GM12801 (cell line): Measurements from ENCODE around the gene USP20.

Source experiments
- TF ChIP-seq, protein P1 (sequence below): IDR thresholded peaks from one replicate; pipeline ENCODE4 v1.5.1; 2011; ENCODE audit warnings: control low read depth; ENCODE audit not compliant: insufficient read length; ENCODE audit errors: extremely low read depth

USP20 gene

DNA sequence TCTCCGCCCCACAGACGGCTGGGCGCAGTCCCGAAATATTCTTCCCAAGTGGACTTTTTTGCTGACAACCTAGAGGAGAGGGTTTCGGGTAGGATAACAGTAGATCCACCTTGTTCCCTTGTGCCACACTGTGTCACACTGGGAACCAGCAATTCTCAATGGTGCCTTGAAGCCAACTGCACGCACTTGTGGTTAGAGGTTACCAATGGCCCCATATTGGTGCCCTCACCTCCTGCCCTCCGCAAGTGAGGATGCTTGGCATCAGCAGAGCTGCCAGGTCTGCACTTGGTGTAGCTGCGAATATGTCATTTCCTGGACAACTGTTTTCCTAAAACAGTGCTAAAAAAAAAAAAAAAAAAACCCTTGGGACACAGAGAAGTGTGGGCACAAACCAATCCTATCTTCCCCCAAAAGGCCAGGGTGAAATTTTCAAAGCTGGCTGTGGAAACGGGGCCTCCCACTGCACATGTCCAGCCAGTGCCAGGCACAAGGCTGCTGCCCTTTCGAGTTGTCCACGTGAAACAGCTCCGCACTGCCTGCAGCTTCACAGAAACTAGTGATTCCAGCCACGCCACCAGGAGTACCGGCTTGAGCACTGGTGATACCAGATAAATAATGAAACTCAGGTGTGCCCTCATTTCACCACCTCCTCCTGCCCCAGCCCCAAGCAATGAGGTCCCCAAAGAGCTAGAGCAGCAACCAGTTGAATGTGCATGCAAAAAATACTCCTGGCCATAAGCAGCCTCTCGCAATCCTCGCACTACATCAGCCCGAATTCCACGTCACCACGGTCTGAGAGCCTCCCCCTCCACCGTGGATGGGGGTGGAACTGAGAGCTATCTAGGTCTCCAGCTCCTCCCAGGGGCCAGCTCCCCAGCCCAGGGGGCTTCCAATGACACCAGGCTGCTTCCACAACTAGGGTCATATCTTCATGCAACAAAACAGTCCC is 51.2 kb downstream of the USP20 start:
- TF ChIP-seq, protein P1, sequence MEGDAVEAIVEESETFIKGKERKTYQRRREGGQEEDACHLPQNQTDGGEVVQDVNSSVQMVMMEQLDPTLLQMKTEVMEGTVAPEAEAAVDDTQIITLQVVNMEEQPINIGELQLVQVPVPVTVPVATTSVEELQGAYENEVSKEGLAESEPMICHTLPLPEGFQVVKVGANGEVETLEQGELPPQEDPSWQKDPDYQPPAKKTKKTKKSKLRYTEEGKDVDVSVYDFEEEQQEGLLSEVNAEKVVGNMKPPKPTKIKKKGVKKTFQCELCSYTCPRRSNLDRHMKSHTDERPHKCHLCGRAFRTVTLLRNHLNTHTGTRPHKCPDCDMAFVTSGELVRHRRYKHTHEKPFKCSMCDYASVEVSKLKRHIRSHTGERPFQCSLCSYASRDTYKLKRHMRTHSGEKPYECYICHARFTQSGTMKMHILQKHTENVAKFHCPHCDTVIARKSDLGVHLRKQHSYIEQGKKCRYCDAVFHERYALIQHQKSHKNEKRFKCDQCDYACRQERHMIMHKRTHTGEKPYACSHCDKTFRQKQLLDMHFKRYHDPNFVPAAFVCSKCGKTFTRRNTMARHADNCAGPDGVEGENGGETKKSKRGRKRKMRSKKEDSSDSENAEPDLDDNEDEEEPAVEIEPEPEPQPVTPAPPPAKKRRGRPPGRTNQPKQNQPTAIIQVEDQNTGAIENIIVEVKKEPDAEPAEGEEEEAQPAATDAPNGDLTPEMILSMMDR: no peak

DNA sequence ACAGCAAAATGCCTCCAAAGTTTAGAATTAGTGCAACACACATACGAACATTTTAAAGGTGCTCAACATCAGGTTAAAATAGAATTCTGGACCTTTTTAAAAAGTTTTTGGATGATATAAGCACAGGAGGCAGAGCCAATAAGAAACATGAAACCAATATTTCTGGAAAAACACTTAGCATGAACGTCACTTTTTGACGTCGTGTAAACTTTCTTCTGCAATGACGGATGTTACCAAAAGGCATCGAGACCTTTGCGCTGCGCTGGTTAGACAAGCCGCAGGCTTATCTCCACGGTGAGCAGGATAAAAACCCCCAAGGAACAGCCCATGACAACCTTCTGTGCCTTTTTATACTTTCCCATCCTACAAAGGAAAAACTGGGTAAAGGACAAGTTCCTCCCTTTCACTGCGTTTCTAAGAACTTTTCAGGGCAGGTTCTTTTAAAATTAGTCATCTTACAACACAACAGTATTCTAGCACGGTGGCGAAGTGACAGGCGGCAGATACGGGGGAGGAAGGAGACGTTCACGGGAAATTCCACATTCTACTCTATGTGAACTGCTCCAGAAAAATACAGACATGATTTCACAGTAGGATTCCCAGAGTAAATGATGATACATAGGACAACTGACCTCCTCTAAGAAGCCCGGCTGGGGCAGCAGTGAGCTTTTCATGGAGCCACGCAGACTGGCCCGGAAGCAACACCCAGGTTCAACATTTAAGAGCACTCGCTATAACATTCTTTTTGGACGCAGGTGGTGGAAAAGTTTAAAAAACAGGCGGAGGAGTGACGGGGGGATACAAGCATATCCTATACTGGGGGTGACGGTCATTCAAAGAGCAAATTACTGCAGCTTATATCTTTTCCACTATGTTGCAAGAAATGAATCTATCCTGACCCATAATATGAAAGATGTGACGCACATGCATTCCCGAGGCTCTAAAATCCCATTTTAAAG is 52.4 kb downstream of the USP20 start:
- TF ChIP-seq, protein P1: no peak

DNA sequence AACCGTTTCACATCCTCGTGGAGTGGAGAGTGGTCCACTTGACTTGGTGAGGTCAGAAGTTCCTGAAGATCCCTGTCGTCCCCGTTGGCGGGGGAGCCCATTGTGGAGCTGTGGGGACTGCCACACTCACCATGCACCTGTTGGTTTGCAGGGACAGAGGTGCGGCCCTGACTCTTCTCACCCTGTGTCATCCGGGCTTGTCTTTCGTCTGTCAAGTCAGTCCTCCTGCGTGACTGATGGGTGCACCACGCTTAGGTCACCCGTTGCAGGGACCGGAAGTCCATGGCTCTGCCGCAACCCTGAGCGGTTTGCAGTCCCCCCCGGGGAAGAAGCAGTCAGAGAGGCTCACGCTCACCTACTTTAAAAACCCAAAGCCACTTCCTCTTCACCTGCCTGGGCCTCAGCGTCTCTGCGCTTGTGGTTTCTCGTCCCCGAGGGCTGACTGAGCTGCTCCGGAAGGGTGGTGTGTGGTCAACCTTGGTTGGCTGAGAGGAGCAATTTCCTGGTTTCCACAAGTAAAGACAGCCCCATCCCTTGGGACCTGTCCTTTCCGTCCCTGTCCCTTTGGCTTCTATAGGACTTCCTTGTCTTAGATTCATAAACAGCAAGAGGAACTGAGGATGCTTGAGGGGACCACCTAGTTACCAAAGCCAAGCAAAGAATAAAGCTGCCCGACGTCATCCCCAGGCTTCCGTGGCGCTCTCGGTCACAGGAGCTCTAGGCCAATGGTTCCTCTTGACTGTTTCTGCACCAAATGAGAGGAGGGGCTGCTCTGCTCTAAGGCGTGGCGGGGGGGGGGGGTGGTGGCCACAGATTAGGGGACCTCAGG is 53.2 kb downstream of the USP20 start:
- TF ChIP-seq, protein P1: no peak

DNA sequence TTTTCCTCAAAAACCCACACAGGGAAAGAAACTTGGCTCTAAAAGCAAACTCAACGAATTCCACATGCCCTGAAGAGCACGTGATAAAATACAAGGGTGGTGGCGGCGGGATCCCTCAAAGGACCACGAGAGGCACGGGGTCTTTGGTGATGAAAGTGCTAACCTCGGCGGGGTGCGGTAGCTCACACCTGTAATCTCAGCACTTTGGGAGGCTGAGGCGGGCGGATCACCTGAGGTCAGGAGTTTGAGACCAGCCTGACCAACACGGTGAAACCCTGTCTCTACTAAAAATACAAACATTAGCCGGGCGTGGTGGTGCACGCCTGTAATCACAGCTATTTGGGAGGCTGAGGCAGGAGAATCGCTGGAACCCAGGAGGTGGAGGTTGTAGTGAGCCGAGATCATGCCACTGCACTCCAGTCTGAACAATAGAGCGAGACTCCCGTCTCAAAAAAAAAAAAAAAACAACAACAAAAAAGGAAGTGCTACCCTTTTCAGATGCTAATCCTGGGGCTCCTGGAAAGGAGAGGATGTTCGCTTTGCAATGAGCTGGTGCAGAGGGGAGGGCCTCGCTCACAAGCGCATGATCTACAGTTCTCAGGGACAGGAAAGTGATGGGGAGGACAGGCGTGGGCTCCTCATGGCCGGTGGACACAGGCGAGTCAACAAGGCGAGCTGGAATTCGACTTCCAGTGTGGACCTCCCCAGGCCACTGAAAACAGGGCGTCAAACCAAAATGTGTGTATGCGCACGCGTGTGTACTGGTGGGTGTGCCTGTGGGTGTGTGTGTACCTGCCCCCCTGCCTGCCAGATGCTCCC is 54.1 kb downstream of the USP20 start:
- TF ChIP-seq, protein P1: no peak

DNA sequence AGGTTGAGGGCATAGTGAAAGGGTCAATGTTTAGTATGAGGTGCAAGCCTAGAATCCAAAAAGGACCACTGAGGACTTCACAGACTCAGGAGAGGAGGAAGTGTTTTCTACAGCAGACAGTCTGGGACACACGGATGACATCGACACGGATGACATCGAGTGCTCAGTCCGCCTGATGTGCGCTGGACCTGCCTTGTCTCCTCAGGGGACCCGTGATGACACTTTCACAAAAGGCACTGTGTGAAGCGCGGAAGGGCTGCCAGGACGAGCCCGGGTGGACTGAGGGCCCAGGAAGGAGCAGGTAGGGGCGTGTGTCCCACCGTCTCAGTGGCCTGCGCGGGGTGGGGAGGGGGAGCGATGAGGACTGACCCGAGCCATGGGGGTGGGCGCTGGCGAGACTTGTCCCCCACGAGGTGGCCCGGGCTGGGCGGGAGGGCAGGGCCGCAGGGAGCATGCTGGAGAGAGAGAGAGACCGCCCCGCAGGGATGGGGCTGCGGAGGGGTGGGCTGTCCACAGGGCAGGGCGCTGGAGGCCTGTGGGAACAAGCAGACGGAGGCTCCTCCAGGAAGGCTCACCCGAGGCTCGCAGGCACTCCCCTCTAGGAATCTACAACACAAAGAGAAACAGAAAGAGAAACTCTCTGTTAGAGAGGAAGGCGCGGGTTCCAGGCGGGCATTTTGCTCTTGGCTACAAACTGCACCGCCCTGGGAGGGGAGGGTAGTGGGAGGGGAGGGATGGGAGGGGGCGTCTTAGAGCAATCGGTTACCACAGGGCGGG is 54.9 kb downstream of the USP20 start:
- TF ChIP-seq, protein P1: no peak

DNA sequence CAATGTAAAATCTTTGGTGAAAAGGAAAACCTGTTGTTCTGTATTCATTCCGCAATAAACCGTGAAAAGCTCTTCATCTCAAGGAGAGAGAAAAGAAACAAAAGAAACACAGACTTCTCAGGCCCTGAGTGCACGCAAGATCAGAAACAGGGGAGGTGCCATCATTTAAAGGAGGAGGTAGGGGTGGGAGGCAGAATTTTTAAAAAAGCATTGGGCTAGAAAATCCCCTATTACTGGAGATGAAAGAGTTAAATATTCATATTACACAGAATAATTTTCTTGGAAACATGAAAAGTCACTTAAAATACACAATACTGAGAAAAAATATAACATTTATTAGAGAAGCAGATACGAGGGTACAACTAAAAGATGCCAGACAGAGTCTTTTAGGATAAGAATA is 56.3 kb downstream of the USP20 start:
- TF ChIP-seq, protein P1: no peak
